ENCODE results near the gene EWSR1. TPM values are rescaled to one million over a fixed set of nuclear protein-coding genes. Genes with fewer than 3 reads are reported as not detected.

Gene EWSR1
- total and polyA plus RNA-seq, 2 donors (not counting 1 experiment from before 2014, with no cell fraction given) = 281 to 295 TPM

- CTCF ChIA-PET = no interaction called here
- POLR2A ChIA-PET = no interaction called here
- no peak for ATAC-seq (ENCODE audit: low read depth)
Observed at GRCh38 chr22:29231971-29232959, 35.8 kb upstream of the EWSR1 start.

More at GRCh38 chr22:29231971-29232959, 35.8 kb upstream of the EWSR1 start:
- 87% methylated on average over 22 of the region's 22 CpGs for WGBS (ENCODE audit: insufficient coverage)
- Histone ChIP-seq H2AFZ (ENCODE audit: insufficient read depth, low read depth, low read length, poor library complexity, severe bottlenecking) (no peak overlapping the region), H3K27me3 (replicated peaks in 1 of 4; ENCODE audit: control extremely low read depth in 1 of 4, control insufficient read depth in 3 of 4, insufficient read depth in 4 of 4, low read length in 3 of 4) (peaks cover 0 to 9% (median 0%) of the 10 kb centered on the region in 4 experiments), H3K79me2 (ENCODE audit: control insufficient read depth, insufficient read depth, low read length) (no peaks in the 10 kb centered on the region), H3K4me1 (ENCODE audit: control insufficient read depth in 2 of 2, insufficient read depth in 2 of 2, low read length in 2 of 2) (no peaks in the 10 kb centered on the region), H3K27ac (ENCODE audit: low read length in 2 of 2) (no peak overlapping the region), H3K9me3 (ENCODE audit: control extremely low read depth in 1 of 3, control insufficient read depth in 2 of 3, insufficient read depth in 1 of 3, low read length in 2 of 3) (peaks cover 0 to 12% (median 0%) of the 10 kb centered on the region in 3 donors), H3K9ac (ENCODE audit: low read length) (no peak overlapping the region), H3K4me3 (ENCODE audit: control extremely low read depth in 1 of 5, extremely low read depth in 1 of 5, insufficient read depth in 1 of 5, low read depth in 2 of 5, low read length in 4 of 5) (no peak overlapping the region), H3K36me3 (replicated peaks in 1 of 2; ENCODE audit: control extremely low read depth in 1 of 2, control insufficient read depth in 1 of 2, extremely low read depth in 1 of 2, insufficient read depth in 2 of 2, low read length in 1 of 2) (no peaks in the 10 kb centered on the region), H3K4me2 (replicated peaks; ENCODE audit: low read depth, low read length, poor library complexity, severe bottlenecking) (no peak overlapping the region), H4K20me1 (ENCODE audit: control insufficient read depth, insufficient read depth, low read length, poor library complexity, severe bottlenecking) (no peaks in the 10 kb centered on the region)
- Mint-ChIP-seq H3K27me3 (peaks cover 12% of the 10 kb centered on the region), H3K27ac (no peak overlapping the region), H3K4me3 (no peak overlapping the region), H3K9me3 (ENCODE audit: insufficient read depth) (no peaks in the 10 kb centered on the region), H3K4me1 (no peaks in the 10 kb centered on the region)
- TF ChIP-seq EZH2 (IDR thresholded peaks at IDR 0.05; ENCODE audit: borderline replicate concordance, insufficient read depth, low read depth, low read length, poor library complexity, severe bottlenecking) = no peak
- TF ChIP-seq, protein P1, sequence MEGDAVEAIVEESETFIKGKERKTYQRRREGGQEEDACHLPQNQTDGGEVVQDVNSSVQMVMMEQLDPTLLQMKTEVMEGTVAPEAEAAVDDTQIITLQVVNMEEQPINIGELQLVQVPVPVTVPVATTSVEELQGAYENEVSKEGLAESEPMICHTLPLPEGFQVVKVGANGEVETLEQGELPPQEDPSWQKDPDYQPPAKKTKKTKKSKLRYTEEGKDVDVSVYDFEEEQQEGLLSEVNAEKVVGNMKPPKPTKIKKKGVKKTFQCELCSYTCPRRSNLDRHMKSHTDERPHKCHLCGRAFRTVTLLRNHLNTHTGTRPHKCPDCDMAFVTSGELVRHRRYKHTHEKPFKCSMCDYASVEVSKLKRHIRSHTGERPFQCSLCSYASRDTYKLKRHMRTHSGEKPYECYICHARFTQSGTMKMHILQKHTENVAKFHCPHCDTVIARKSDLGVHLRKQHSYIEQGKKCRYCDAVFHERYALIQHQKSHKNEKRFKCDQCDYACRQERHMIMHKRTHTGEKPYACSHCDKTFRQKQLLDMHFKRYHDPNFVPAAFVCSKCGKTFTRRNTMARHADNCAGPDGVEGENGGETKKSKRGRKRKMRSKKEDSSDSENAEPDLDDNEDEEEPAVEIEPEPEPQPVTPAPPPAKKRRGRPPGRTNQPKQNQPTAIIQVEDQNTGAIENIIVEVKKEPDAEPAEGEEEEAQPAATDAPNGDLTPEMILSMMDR (IDR thresholded peaks at IDR 0.05) = no peak
- no peak for DNase-seq
- intact Hi-C loops (cut with micrococcal nuclease) = no loop called here

Measured in B cell (primary cell).